Astrocyte (in vitro differentiated cells and primary cell): ENCODE data around the gene RNF123. TPM values are rescaled to one million over a fixed set of nuclear protein-coding genes. Genes with fewer than 3 reads are reported as not detected.

Experiments
- DNase-seq: peaks from one replicate; pipeline ENCODE4 v3.0.0-alpha.2; 2010; ENCODE audit warnings: low read depth
- FAIRE-seq: peaks from 2 replicates; lab custom pipeline; 2011; peaks lifted over from hg19 to GRCh38; lab: Jason Lieb, UNC
- H2AFZ ChIP-seq: 2 replicates; pipeline ENCODE4 v1.6.0; 2012; ENCODE audit warnings: low read depth, low read length, inconsistent platforms
- H3K27ac ChIP-seq: 2 replicates; pipeline ENCODE4 v1.5.1; 2011; ENCODE audit warnings: low read depth, low read length, inconsistent platforms
- H3K27me3 ChIP-seq: 2 replicates; pipeline ENCODE4 v1.6.0; 2011; ENCODE audit warnings: low read length, inconsistent platforms; ENCODE audit not compliant: insufficient read depth
- H3K36me3 ChIP-seq: 2 replicates; pipeline ENCODE4 v1.5.1; 2011; ENCODE audit warnings: low read length, inconsistent platforms; ENCODE audit not compliant: insufficient read depth
- H3K4me1 ChIP-seq: 2 replicates; pipeline ENCODE4 v1.5.1; 2011; ENCODE audit warnings: low read length, inconsistent platforms; ENCODE audit not compliant: insufficient read depth
- H3K4me2 ChIP-seq: 2 replicates; pipeline ENCODE4 v1.6.0; 2012; ENCODE audit warnings: low read length, inconsistent platforms
- H3K4me3 ChIP-seq: 2 replicates; pipeline ENCODE4 v1.5.1; 2011; ENCODE audit warnings: low read depth, mild to moderate bottlenecking, low read length, inconsistent platforms; ENCODE audit not compliant: insufficient read depth
- H3K79me2 ChIP-seq: 2 replicates; pipeline ENCODE4 v1.6.0; 2012; ENCODE audit warnings: mild to moderate bottlenecking, low read length, inconsistent platforms; ENCODE audit not compliant: insufficient read depth
- H3K9ac ChIP-seq: 2 replicates; pipeline ENCODE4 v1.6.0; 2012; ENCODE audit warnings: mild to moderate bottlenecking, low read length, inconsistent platforms
- H3K9me3 ChIP-seq: 2 replicates; pipeline ENCODE4 v1.5.1; 2012; ENCODE audit warnings: low read depth, mild to moderate bottlenecking, low read length, inconsistent platforms; ENCODE audit not compliant: insufficient read depth
- H4K20me1 ChIP-seq: 2 replicates; pipeline ENCODE4 v1.6.0; 2012; ENCODE audit warnings: low read length, inconsistent platforms; ENCODE audit not compliant: insufficient read depth
- H3K27ac Mint-ChIP-seq: one replicate; pipeline ENCODE4 v1.8.0; 2021; ENCODE audit warnings: mild to moderate bottlenecking, mixed read lengths; ENCODE audit not compliant: unreplicated experiment
- H3K27me3 Mint-ChIP-seq: one replicate; pipeline ENCODE4 v1.8.0; 2021; ENCODE audit warnings: low read depth, mixed read lengths; ENCODE audit not compliant: unreplicated experiment
- H3K36me3 Mint-ChIP-seq: one replicate; pipeline ENCODE4 v1.8.0; 2021; ENCODE audit warnings: low read depth, mixed read lengths; ENCODE audit not compliant: unreplicated experiment
- H3K4me1 Mint-ChIP-seq: one replicate; pipeline ENCODE4 v1.8.0; 2021; ENCODE audit warnings: low read depth, mixed read lengths; ENCODE audit not compliant: unreplicated experiment
- H3K4me3 Mint-ChIP-seq: one replicate; pipeline ENCODE4 v1.8.0; 2021; ENCODE audit warnings: mild to moderate bottlenecking, moderate library complexity, mixed read lengths; ENCODE audit not compliant: unreplicated experiment
- H3K9me3 Mint-ChIP-seq: one replicate; pipeline ENCODE4 v1.8.0; 2021; ENCODE audit warnings: mild to moderate bottlenecking, mixed read lengths; ENCODE audit not compliant: unreplicated experiment
- CTCF ChIP-seq: IDR thresholded peaks from 2 replicates; pipeline ENCODE4 v1.5.1; 2011; ENCODE audit warnings: low read depth, mild to moderate bottlenecking, inconsistent platforms, low read length, moderate library complexity; ENCODE audit not compliant: insufficient read depth
- EZH2 ChIP-seq: IDR thresholded peaks from 2 replicates; pipeline ENCODE4 v1.6.1; 2012; ENCODE audit warnings: mild to moderate bottlenecking, low read length, inconsistent platforms; ENCODE audit not compliant: insufficient read depth
- total RNA-seq: library from RNA; stranded (reverse); gene quantifications from 2 replicates; pipeline ENCODE4 v1.2.1, GENCODE V29; 2021

RNF123 gene
- total RNA-seq, 1 donor from 2014 or later = 40.9 TPM

DNA sequence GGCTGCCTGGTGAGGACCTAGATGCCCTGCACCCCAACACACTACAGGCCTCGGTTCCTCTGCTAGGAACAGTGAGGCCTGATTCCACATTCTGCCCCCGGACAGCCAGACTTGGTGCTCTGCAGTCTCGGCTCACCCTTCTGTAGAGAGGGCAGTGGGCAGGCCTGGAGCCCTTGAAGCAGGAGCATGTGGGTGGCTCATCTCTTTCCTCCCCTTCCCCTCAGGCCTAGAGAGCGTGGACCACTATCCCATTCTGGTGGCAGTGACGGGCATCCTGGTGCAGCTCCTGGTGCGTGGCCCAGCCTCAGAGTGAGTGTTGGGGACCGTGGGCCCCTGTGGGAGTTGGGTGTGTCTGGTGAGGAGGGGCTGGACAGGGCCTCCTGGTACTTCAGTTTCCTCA, 26.8 kb downstream of the RNF123 start:
- Mint-ChIP-seq H3K4me1 (peaks cover 3% of the 10 kb centered on the region), H3K27ac (no peak overlapping the region), H3K36me3 (peaks cover 9% of the 10 kb centered on the region), H3K4me3 (no peak overlapping the region), H3K9me3 (peaks cover 3% of the 10 kb centered on the region), H3K27me3 (no peaks in the 10 kb centered on the region)
- H3K36me3 ChIP-seq = peaks cover 1% of the 10 kb centered on the region
- H2AFZ ChIP-seq = no peak overlapping the region
- H3K9me3 ChIP-seq = no peaks in the 10 kb centered on the region
- H3K4me1 ChIP-seq = peaks cover 12% of the 10 kb centered on the region
- H3K27me3 ChIP-seq = no peaks in the 10 kb centered on the region
- no peak for TF ChIP-seq CTCF
- no peak for TF ChIP-seq EZH2
- peaks cover 38% of the 10 kb centered on the region for H4K20me1 ChIP-seq
- no peak overlapping the region for H3K4me2 ChIP-seq
- FAIRE-seq (no peak), DNase-seq (no peak)
- H3K27ac ChIP-seq = no peak overlapping the region
- H3K9ac ChIP-seq = no peak overlapping the region
- peaks cover 3% of the 10 kb centered on the region for H3K79me2 ChIP-seq
- no peak overlapping the region for H3K4me3 ChIP-seq

GRCh38 chr3:49716691-49717210, 27.4 kb downstream of the RNF123 start:
- H3K4me1 ChIP-seq = peaks cover 12% of the 10 kb centered on the region
- H3K4me3 Mint-ChIP-seq = no peak overlapping the region
- no peaks in the 10 kb centered on the region for H3K27me3 ChIP-seq
- no peaks in the 10 kb centered on the region for H3K9me3 ChIP-seq
- peaks cover 3% of the 10 kb centered on the region for H3K4me1 Mint-ChIP-seq
- H2AFZ ChIP-seq = no peak overlapping the region
- no peaks in the 10 kb centered on the region for H3K27me3 Mint-ChIP-seq
- no peak overlapping the region for H3K27ac Mint-ChIP-seq
- no peak for DNase-seq
- H4K20me1 ChIP-seq = peaks cover 43% of the 10 kb centered on the region
- TF ChIP-seq CTCF (no peak), EZH2 (no peak)
- H3K9me3 Mint-ChIP-seq = peaks cover 3% of the 10 kb centered on the region
- no peak overlapping the region for H3K9ac ChIP-seq
- no peak overlapping the region for H3K4me2 ChIP-seq
- peaks cover 3% of the 10 kb centered on the region for H3K36me3 ChIP-seq
- FAIRE-seq = no peak
- H3K27ac ChIP-seq = no peak overlapping the region
- peaks cover 9% of the 10 kb centered on the region for H3K36me3 Mint-ChIP-seq
- no peak overlapping the region for H3K4me3 ChIP-seq
- H3K79me2 ChIP-seq = peaks cover 9% of the 10 kb centered on the region

DNA sequence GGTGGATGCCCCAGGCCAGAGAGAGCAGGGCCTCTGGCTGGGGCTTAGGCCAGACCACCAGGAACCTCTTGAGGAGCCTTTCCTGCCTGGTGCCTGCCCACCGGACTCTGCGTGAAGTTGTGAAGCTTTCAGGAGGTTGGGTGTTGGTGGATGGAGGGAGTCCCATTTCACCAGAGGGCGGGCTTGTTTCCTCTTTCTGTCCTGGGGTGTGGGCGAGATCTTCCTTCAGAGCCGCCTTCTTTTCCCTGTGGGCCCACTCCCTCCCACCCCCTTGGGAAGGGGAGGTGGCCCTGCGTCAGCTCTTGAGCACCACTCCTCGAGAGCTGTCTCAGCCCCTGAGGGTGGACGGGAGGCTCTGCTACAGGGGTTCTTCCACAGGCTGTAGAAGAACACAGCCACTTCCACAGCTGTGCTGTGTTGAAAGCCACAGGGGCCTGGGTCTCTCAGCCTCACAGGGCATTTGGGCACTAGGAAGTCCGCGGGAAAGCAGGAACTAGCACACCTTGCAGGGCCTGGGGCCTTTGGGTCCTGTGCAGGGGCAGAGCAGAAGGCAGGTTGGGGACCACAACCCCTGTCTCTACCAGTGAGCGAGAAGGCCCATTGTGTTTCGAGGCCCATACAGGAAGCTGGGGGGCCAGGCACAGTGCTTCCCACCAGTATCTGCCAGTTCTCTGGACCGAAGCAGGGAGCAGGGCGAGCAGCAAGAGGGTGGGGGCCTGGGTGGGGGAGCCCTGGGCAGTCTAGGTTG, 28.0 kb downstream of the RNF123 start:
- Histone ChIP-seq H3K27me3 (no peaks in the 10 kb centered on the region), H3K9me3 (no peaks in the 10 kb centered on the region), H3K4me2 (no peak overlapping the region), H3K9ac (no peak overlapping the region), H2AFZ (no peak overlapping the region), H3K36me3 (peaks cover 3% of the 10 kb centered on the region), H3K27ac (no peak overlapping the region), H3K79me2 (peaks cover 15% of the 10 kb centered on the region), H3K4me3 (no peak overlapping the region), H4K20me1 (peaks cover 48% of the 10 kb centered on the region), H3K4me1 (peaks cover 12% of the 10 kb centered on the region)
- Mint-ChIP-seq H3K27ac (no peak overlapping the region), H3K4me1 (peaks cover 5% of the 10 kb centered on the region), H3K4me3 (no peak overlapping the region), H3K9me3 (peaks cover 3% of the 10 kb centered on the region), H3K36me3 (peaks cover 10% of the 10 kb centered on the region), H3K27me3 (no peaks in the 10 kb centered on the region)
- no peak for DNase-seq
- no peak for FAIRE-seq
- TF ChIP-seq CTCF = no peak
- no peak for TF ChIP-seq EZH2
